Upper lobe of left lung (tissue), 4 donors: ENCODE data around the gene ARHGAP20.

Experiments used
- CTCF ChIP-seq, 6 experiments: fragments of 450-650 bp in 4 of 6; fragments of 200-600 bp in 2 of 6; sonication (generic) in 2 of 6; IDR thresholded peaks; one replicate each; pipeline ENCODE4 v1.5.1; 2016 to 2019; ENCODE audit warnings: antibody characterized with exemption in 6 of 6
- POLR2A ChIP-seq, 4 donors: fragments of 450-650 bp; IDR thresholded peaks; one replicate each; pipeline ENCODE4 v1.5.1; 2016 to 2017; ENCODE audit warnings: antibody characterized with exemption in 4 of 4, mild to moderate bottlenecking in 2 of 4

GRCh38 chr11:110599207-110599606 lies 113.0 kb downstream of the ARHGAP20 start:
- TF ChIP-seq CTCF (IDR thresholded peaks at IDR 0.05), result no peak
- TF ChIP-seq POLR2A (IDR thresholded peaks at IDR 0.05), result no peak
